K562 (cell line): ENCODE data around the gene BRPF1. TPM values are rescaled to one million over a fixed set of nuclear protein-coding genes. Genes with fewer than 3 reads are reported as not detected.

Experiments
- ARHGAP35 ChIP-seq: fragments of 450-650 bp; IDR thresholded peaks from 2 replicates; pipeline ENCODE4 v1.6.1; 2018; ENCODE audit not compliant: partially characterized antibody
- BRCA1 ChIP-seq, 2 experiments: fragments of 450-650 bp in 1 of 2; sonication (generic) in 1 of 2; formaldehyde crosslinking in 1 of 2; IDR thresholded peaks; 2 replicates each; pipeline versions ENCODE4 v1.5.0 to v1.6.1; 2017 to 2020; ENCODE audit warnings: mild to moderate bottlenecking in 1 of 2, missing genetic modification reagents in 1 of 2
- CEBPB ChIP-seq: fragments of 450-650 bp; IDR thresholded peaks from 2 replicates; pipeline ENCODE4 v1.6.1; 2016; ENCODE audit warnings: missing genetic modification characterization, missing compliant biosample characterization
- EZH2 ChIP-seq: IDR thresholded peaks from 2 replicates; pipeline ENCODE4 v1.6.1; 2012; ENCODE audit warnings: low read depth, mild to moderate bottlenecking, inconsistent platforms, low read length, borderline replicate concordance
- FUS ChIP-seq: fragments of 200-400 bp; formaldehyde crosslinking; optimal IDR thresholded peaks from 2 replicates; pipeline ENCODE3; 2017; ENCODE audit warnings: low read depth, low read length
- HDAC2 ChIP-seq: fragments of 450-650 bp; IDR thresholded peaks from 2 replicates; pipeline ENCODE4 v1.6.1; 2016; ENCODE audit warnings: mild to moderate bottlenecking
- HDGF ChIP-seq: fragments of 450-650 bp; IDR thresholded peaks from 2 replicates; pipeline ENCODE4 v1.6.1; 2016
- KAT2B ChIP-seq: IDR thresholded peaks from one replicate; pipeline ENCODE4 v1.6.1; 2012; ENCODE audit warnings: low read depth, mild to moderate bottlenecking, control low read depth, inconsistent platforms, low read length, moderate library complexity
- MYC ChIP-seq, 2 experiments: fragments of 250-450 bp in 1 of 2; sonication (Bioruptor Pico) in 1 of 2; IDR thresholded peaks; 2 replicates each; pipeline versions ENCODE4 v1.5.1 to v1.6.1; 2012 to 2021; ENCODE audit warnings: low read depth in 2 of 2, borderline replicate concordance in 1 of 2, improper control_type of control experiment in 1 of 2, low read length in 1 of 2, mild to moderate bottlenecking in 1 of 2, moderate library complexity in 1 of 2
- NELFE ChIP-seq: IDR thresholded peaks from 2 replicates; pipeline ENCODE4 v1.6.1; 2011; ENCODE audit warnings: mild to moderate bottlenecking; ENCODE audit not compliant: insufficient read depth, insufficient read length
- NRF1 ChIP-seq, 2 experiments: fragments of 450-650 bp; IDR thresholded peaks in 1 of 2; conservative IDR thresholded peaks in 1 of 2; 2 replicates each; pipeline ENCODE4 v1.6.1; 2014; ENCODE audit warnings: mild to moderate bottlenecking in 2 of 2
- PHTF2 ChIP-seq: fragments of 250-450 bp; sonication (Bioruptor Pico); IDR thresholded peaks from 2 replicates; pipeline ENCODE4 v1.5.0; 2021; ENCODE audit warnings: mild to moderate bottlenecking
- RB1 ChIP-seq: fragments of 450-650 bp; IDR thresholded peaks from 2 replicates; pipeline ENCODE4 v1.6.1; 2017; ENCODE audit warnings: low read depth, mild to moderate bottlenecking
- RFX1 ChIP-seq: fragments of 450-650 bp; IDR thresholded peaks from 2 replicates; pipeline ENCODE4 v1.6.1; 2016; ENCODE audit warnings: mild to moderate bottlenecking, moderate library complexity
- TAF15 ChIP-seq: fragments of 200-400 bp; formaldehyde crosslinking; IDR thresholded peaks from 2 replicates; pipeline ENCODE4 v1.6.1; 2017; ENCODE audit warnings: mild to moderate bottlenecking, low read depth, low read length, moderate library complexity
- TARDBP ChIP-seq: fragments of 450-650 bp; IDR thresholded peaks from 2 replicates; pipeline ENCODE4 v1.6.1; 2016
- TBP ChIP-seq: optimal IDR thresholded peaks from 2 replicates; pipeline ENCODE3; 2011; ENCODE audit warnings: low read depth, low read length, improper control_type of control experiment
- TGIF2 ChIP-seq: sonication (generic); formaldehyde crosslinking; IDR thresholded peaks from 2 replicates; pipeline ENCODE4 v1.8.1; 2022; ENCODE audit warnings: mild to moderate bottlenecking, missing genetic modification reagents, moderate library complexity
- THAP7 ChIP-seq: fragments of 250-450 bp; sonication (Bioruptor Pico); IDR thresholded peaks from 2 replicates; pipeline ENCODE4 v1.5.0; 2021
- TRIM25 ChIP-seq: fragments of 450-650 bp; IDR thresholded peaks from 2 replicates; pipeline ENCODE4 v1.7.0; 2016; ENCODE audit warnings: borderline replicate concordance
- TSC22D4 ChIP-seq: fragments of 450-650 bp; IDR thresholded peaks from 2 replicates; pipeline ENCODE4 v1.6.1; 2016; ENCODE audit warnings: missing genetic modification characterization, missing biosample characterization, control low read depth
- XRCC3 ChIP-seq: fragments of 450-650 bp; IDR thresholded peaks from 2 replicates; pipeline ENCODE4 v1.6.1; 2017; ENCODE audit warnings: mild to moderate bottlenecking, moderate library complexity
- ZBTB5 ChIP-seq: fragments of 450-650 bp; IDR thresholded peaks from 2 replicates; pipeline ENCODE4 v1.6.1; 2017; ENCODE audit warnings: antibody characterized with exemption
- ZEB2 ChIP-seq: fragments of 450-650 bp; IDR thresholded peaks from 2 replicates; pipeline ENCODE4 v1.6.1; 2016
- ZNF121 ChIP-seq: sonication (generic); formaldehyde crosslinking; conservative IDR thresholded peaks from 2 replicates; pipeline ENCODE4 v1.8.0; 2022; ENCODE audit warnings: missing genetic modification reagents
- ZNF217 ChIP-seq: sonication (generic); formaldehyde crosslinking; IDR thresholded peaks from 2 replicates; pipeline ENCODE4 v1.8.0; 2022; ENCODE audit warnings: mild to moderate bottlenecking, missing genetic modification reagents
- ZNF316 ChIP-seq: fragments of 450-650 bp; IDR thresholded peaks from 2 replicates; pipeline ENCODE4 v1.6.1; 2016
- ZNF436 ChIP-seq: fragments of 250-450, 450-650 bp; sonication (Bioruptor Pico); formaldehyde crosslinking; IDR thresholded peaks from 2 replicates; pipeline ENCODE4 v1.7.0; 2020; ENCODE audit warnings: mild to moderate bottlenecking
- ZNF778 ChIP-seq: fragments of 450-650 bp; formaldehyde crosslinking; IDR thresholded peaks from 2 replicates; pipeline ENCODE4 v1.4.0; 2020; ENCODE audit warnings: mild to moderate bottlenecking, moderate library complexity
- polyA plus RNA-seq, 8 experiments: library from polyadenylated mRNA; depleted of rRNA in 4 of 8; stranded (reverse) in 5 of 8; unstranded in 3 of 8; fragments of >200 nt; fragmentation: Nextera tagmentation in 2 of 8; fragmentation: Illumina TruSeq in 1 of 8; extraction: Ambion mirVana in 2 of 8; extraction: Trizol in 1 of 8; gene quantifications; 2 replicates each; pipeline versions ENCODE4 v1.2.1 to v1.2.3, GENCODE V29; 2011 to 2014; ENCODE audit warnings: inconsistent platforms in 1 of 8, missing spikeins in 1 of 8
- total RNA-seq, 7 experiments: library from RNA; depleted of rRNA in 6 of 7; stranded (reverse); fragments of >200 nt in 6 of 7; fragmentation: Illumina TruSeq in 2 of 7; extraction: Trizol in 2 of 7; gene quantifications; 2 replicates each; pipeline versions ENCODE4 v1.2.1 to v1.2.3, GENCODE V29; 2011 to 2021; ENCODE audit warnings: low replicate concordance in 1 of 7

The BRPF1 gene
- total and polyA plus RNA-seq, 9 of the 15 experiments (the other 6 are each of a cell fraction or from before 2014, with no cell fraction given): 1.1 to 40.2 (median 23.5) TPM

GRCh38 chr3:9730657-9731205, 804 bp upstream of the BRPF1 start (continued):
- TF ChIP-seq NELFE (no peak), FUS (no peak), RB1 (no peak), ZBTB5 (no peak), HDGF (no peak), ZEB2 (no peak), TBP (no peak), TSC22D4 (tag) (no peak), HDAC2 (0 out of 2 replicates have a peak, but pooled peaks have one; percentile 14), ZNF316 (0 out of 2 replicates have a peak, but pooled peaks have one; percentile 8), PHTF2 (CRISPR knock-in tag) (no peak), KAT2B (no peak), CEBPB (tag) (no peak), ZNF436 (no peak), EZH2 (no peak), TAF15 (no peak), ZNF121 (CRISPR knock-in tag) (no peak), MYC (IDR thresholded peaks at IDR 0.05; ENCODE audit: low read depth, low read length) (no peak), MYC (CRISPR knock-in tag; IDR thresholded peaks at IDR 0.05; ENCODE audit: borderline replicate concordance, low read depth) (no peak), TARDBP (0 out of 2 replicates have a peak, but pooled peaks have one; percentile 41), TGIF2 (CRISPR knock-in tag) (no peak), THAP7 (no peak), XRCC3 (no peak), NRF1 (conservative IDR thresholded peaks at IDR 0.05 in 1 of 2, IDR thresholded peaks at IDR 0.05 in 1 of 2) (no peak), ZNF778 (CRISPR knock-in tag) (no peak), TRIM25 (0 out of 2 replicates have a peak, but pooled peaks have one; percentile 29), BRCA1 (IDR thresholded peaks at IDR 0.05) (no peak), BRCA1 (CRISPR knock-in tag; IDR thresholded peaks at IDR 0.05) (no peak), ARHGAP35 (no peak), ZNF217 (CRISPR knock-in tag) (no peak), RFX1 (no peak)
